Large intestine (tissue), 3 donors: ENCODE results near the gene ADCY3. TPM values are rescaled to one million over a fixed set of nuclear protein-coding genes. Genes with fewer than 3 reads are reported as not detected.
A peak's percentile ranks its signal among the peaks of the same experiment; 100 is the strongest.
"Not testable (repeated sequence)": the region's sequence is repeated elsewhere in the genome, so short reads cannot be mapped to it uniquely, and the experiment has no call there.

Source experiments
- DNase-seq, 2 donors: peaks; one replicate each; pipeline versions ENCODE4 v3.0.0 to v3.0.0-alpha.2; 2013
- H3K27ac ChIP-seq: one replicate; pipeline ENCODE4 v1.5.1; 2013; ENCODE audit warnings: low read length
- H3K27me3 ChIP-seq: 2 replicates; pipeline ENCODE4 v1.6.1; 2013; ENCODE audit warnings: low read length; ENCODE audit not compliant: control insufficient read depth, insufficient read depth
- H3K36me3 ChIP-seq: 2 replicates; pipeline ENCODE4 v1.6.1; 2013; ENCODE audit warnings: low read length; ENCODE audit not compliant: control insufficient read depth, insufficient read depth
- H3K4me1 ChIP-seq: one replicate; pipeline ENCODE4 v1.6.1; 2013; ENCODE audit warnings: low read length; ENCODE audit not compliant: control insufficient read depth, insufficient read depth
- H3K4me3 ChIP-seq: one replicate; pipeline ENCODE4 v1.5.1; 2013; ENCODE audit warnings: low read length
- H3K9me3 ChIP-seq: one replicate; pipeline ENCODE4 v1.6.1; 2013; ENCODE audit warnings: mild to moderate bottlenecking, low read depth, low read length, moderate library complexity; ENCODE audit not compliant: control insufficient read depth
- WGBS: methylation state at CpG from one replicate; pipeline ENCODE4 v1.1.5; 2013; ENCODE audit warnings: low lambda C conversion rate; ENCODE audit not compliant: insufficient coverage; 5-methylcytosine and 5-hydroxymethylcytosine counted together
- polyA plus RNA-seq: library from polyadenylated mRNA; unstranded; fragments of 120-200 nt; gene quantifications from one replicate; pipeline ENCODE4 v1.2.1, GENCODE V29; 2013

Gene ADCY3
- polyA plus RNA-seq, 1 donor = 18.4 TPM

DNA sequence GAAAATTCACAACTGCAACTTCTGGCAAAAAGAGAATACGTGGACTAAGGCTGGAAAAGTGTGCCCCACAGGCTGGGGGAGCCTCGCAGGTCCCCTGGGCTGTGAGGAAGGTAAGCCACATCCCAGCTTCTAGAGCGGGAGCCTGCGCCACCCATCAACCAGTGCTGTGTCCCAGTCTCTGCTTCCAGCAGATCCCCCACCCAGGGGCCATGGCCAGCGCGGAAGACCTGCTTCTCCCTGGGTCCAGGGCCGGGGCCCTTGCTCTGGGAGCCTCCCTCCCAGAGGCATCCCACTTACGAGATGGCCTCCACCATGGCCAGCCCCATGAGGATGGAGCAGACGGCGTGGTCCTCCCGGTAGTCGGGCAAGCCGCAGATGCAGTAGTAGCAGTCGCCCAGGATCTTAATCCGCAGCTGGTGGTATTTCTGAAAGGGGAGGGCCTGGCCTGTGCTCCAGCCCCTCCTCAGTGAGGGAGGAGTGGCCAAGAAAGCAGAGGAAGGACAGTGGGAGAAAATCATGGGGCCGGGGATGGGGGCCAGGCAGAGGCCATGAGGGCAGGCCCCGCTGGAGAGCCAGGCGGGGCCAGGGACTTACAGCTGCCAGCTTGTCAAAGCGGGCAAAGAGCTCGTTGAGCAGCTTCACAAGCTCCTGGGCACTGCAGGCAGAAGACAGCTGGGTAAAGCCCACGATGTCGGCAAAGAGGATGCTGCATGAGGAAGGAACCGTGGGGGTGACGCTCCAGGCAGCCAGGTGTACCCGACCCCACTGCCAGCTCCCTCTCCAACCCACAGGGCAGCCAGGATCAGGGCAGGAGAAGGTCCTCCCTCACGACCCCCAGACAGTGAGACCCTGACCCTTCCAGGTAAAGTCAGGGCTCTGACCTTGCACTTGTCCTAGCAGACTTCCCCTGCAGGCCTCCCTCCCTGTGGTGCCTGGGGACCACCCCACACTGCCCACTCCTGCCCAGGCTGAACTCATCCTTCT lies 78.8 kb downstream of the ADCY3 start:
- no CpG with 5 or more reads among the region's 26 CpGs for WGBS

DNA sequence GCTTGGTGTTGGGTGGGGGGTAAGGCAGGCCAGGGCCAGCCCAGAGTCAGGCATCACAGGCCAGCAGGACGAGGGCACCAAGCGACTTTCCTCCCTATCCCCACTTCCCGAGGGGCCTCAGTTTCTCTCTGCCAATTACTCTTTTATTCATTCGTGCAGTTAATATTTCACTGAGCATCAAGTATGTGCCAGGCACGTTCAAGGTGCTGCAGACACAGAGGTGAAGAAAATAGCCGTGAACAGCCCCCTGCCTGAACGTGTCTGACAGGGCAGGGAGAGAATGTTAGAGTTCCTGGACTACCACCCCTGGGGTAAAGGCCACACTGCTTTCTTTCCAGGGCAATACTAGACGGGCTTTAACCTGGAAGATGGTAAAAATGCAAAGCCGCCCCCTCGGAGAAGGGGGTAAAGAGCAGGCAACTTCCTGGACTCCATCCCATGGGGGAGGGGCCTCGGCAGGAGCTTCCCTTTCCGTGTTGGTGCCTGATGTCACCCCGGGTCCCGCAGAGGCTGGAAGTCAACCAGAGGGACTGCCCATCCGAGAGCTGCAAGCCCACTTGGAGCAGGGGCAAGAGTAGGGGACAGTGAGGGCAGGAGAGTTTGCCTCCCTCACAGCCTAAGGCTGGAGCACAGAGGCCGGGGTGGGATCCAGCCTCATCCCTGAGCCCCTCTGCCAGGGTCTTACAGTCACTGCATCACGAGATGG lies 79.7 kb downstream of the ADCY3 start:
- H3K4me3 ChIP-seq = no peak overlapping the region
- DNase-seq = peak in 1 of 2 donors; percentile 70
- no CpG with 5 or more reads among the region's 17 CpGs for WGBS
- H3K27me3 ChIP-seq = no peaks in the 10 kb centered on the region
- H3K4me1 ChIP-seq = peaks cover 3% of the 10 kb centered on the region
- no peak overlapping the region for H3K27ac ChIP-seq
- peaks cover 15% of the 10 kb centered on the region for H3K36me3 ChIP-seq
- no peaks in the 10 kb centered on the region for H3K9me3 ChIP-seq

More for the DNA sequence above, 78.8 kb downstream of the ADCY3 start:
- H3K27me3 ChIP-seq = no peaks in the 10 kb centered on the region
- peaks cover 13% of the 10 kb centered on the region for H3K36me3 ChIP-seq
- no peak for DNase-seq
- no peak overlapping the region for H3K4me3 ChIP-seq
- no peak overlapping the region for H3K27ac ChIP-seq
- H3K9me3 ChIP-seq = no peaks in the 10 kb centered on the region
- peaks cover 3% of the 10 kb centered on the region for H3K4me1 ChIP-seq

DNA sequence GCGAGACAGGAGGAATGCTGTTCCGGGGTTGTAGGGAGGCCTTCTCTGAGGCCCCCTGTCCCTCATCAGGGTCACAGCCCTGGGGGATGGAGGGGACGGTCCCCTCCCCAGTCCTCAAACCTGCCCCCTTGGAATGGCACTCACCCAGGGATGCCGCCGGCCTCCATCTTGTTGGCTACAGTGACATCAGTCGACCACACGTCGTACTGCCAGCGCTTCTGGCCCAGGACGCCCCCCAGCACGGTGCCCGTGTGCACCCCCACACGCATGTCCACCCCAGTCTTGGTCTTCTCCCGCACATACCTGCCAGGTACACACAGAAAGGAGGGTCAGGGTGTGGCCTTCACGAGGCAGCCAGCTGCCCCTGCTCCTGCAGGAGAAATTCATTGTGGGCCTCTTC lies 80.3 kb downstream of the ADCY3 start:
- H3K27me3 ChIP-seq = no peaks in the 10 kb centered on the region
- no peak overlapping the region for H3K4me3 ChIP-seq
- H3K36me3 ChIP-seq = peaks cover 20% of the 10 kb centered on the region
- H3K27ac ChIP-seq = no peak overlapping the region
- no CpG with 5 or more reads among the region's 15 CpGs for WGBS
- DNase-seq = no peak
- H3K9me3 ChIP-seq = no peaks in the 10 kb centered on the region
- H3K4me1 ChIP-seq = peaks cover 3% of the 10 kb centered on the region

DNA sequence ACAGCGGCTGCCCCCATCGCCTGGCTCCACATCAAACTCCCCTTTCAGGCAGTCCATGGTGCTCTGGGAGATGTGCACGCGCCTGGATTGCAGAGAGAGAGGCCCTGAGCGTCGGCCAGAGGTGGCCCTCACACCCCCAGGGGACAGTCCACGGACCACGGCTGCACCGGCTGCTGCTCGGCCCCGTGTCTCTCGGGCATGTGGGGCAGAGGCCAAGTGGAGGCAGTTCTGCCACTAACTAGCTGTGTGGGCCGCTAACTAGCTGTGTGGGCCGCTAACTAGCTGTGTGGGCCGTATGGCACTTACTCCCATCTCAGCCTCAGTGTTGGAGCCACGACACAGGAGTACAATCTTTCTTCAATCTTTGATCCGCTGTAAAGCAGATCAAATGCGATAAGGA lies 81.5 kb downstream of the ADCY3 start:
- Histone ChIP-seq H3K36me3 (peaks cover 32% of the 10 kb centered on the region), H3K9me3 (no peaks in the 10 kb centered on the region), H3K4me1 (peaks cover 3% of the 10 kb centered on the region), H3K27ac (no peak overlapping the region), H3K27me3 (no peaks in the 10 kb centered on the region), H3K4me3 (no peak overlapping the region)
- DNase-seq = no peak
- no CpG with 5 or more reads among the region's 18 CpGs for WGBS

DNA sequence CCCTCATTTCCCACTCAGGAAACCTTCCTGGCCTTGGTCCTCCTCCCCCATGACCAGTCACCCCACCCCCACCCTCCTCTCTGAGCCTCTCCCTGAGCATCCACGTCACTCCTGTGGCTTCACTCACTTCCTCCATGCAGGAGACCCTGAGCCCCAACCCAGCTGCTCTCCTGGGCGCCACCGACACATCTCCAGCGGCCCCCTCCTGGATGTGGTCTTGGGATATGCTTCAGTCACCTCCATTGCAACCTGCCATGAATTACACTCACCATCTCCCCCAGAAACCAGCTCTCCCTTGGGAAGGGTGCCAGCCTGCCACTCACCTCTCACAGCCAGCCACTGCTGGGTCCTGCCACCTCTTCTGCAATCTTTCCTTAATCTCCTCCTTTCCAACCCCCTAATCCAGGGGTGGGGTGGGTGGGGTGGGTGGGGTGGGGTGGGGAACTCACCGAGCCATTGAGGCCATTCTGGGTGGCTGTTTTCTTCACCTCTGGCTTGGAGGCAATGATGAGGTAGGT lies 82.0 kb downstream of the ADCY3 start:
- Histone ChIP-seq H3K27ac (no peak overlapping the region), H3K36me3 (peaks cover 34% of the 10 kb centered on the region), H3K4me3 (no peak overlapping the region), H3K27me3 (no peaks in the 10 kb centered on the region), H3K9me3 (no peaks in the 10 kb centered on the region), H3K4me1 (peaks cover 3% of the 10 kb centered on the region)
- no CpG with 5 or more reads among the region's 5 CpGs for WGBS
- no peak for DNase-seq

DNA sequence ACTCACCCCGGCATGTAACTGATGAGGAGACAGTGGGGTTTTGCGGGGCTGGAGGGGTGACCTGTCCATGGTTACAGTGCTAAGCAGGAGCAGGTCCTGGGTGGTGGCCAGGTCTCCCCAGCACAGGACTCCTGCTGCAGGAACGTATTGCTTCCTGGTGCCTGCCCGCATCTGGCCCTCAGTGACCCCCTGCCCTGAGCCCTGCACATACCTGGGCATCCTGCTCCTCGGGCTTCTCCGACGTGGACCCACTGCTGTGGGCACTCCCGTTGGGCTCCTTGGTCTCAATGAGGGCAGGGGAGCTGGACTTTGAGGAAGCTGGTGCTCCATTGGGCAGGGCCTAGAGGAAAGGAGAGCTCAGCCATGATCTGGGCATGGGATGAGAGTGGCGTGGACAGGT lies 83.3 kb downstream of the ADCY3 start:
- peaks cover 3% of the 10 kb centered on the region for H3K4me1 ChIP-seq
- H3K27ac ChIP-seq = no peak overlapping the region
- DNase-seq = no peak
- no peak overlapping the region for H3K4me3 ChIP-seq
- H3K9me3 ChIP-seq = no peaks in the 10 kb centered on the region
- no CpG with 5 or more reads among the region's 9 CpGs for WGBS
- H3K27me3 ChIP-seq = no peaks in the 10 kb centered on the region
- H3K36me3 ChIP-seq = peaks cover 32% of the 10 kb centered on the region

DNA sequence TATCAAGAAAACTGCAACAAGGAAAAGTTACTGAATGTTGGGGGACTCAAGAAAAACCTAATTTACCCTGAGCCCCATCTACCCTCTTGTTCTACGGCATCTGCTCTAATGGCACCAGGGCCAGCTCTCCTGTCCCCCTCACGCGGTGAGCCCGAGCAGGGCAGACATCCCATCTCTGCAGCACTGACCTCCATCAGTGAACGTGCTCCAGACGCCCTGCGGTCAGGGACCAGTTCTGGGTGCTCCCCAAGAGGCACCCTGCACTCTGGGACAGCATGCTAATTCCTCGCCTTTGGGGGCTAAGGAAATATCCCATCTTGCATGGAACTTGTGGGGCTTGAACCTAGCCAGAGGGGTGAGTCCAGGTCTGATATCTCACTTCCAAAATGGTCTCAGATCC lies 83.8 kb downstream of the ADCY3 start:
- no peak overlapping the region for H3K4me3 ChIP-seq
- peaks cover 32% of the 10 kb centered on the region for H3K36me3 ChIP-seq
- DNase-seq = no peak
- no peaks in the 10 kb centered on the region for H3K27me3 ChIP-seq
- peaks cover 4% of the 10 kb centered on the region for H3K4me1 ChIP-seq
- no CpG with 5 or more reads among the region's 8 CpGs for WGBS
- H3K9me3 ChIP-seq = no peaks in the 10 kb centered on the region
- H3K27ac ChIP-seq = no peak overlapping the region

DNA sequence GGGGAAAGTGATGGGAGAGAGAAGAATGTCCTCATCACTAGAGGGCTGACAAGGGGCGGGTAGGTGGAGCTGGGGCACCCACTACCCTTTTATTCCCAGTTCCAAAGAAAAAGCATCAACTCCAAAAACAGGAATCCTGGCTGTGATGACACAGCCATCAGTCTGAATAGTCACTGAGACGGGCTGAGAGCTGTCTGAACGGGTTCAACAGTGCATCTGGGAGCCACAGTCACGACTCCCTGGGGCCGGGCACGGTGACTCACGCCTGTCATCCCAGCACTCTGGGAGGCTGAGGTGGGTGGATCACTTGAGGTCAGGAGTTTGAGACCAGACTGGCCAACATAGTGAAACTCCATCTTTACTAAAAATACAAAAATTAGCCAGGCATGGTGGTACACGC lies 84.6 kb downstream of the ADCY3 start:
- not testable (repeated sequence) for H3K4me1 ChIP-seq, H3K9me3 ChIP-seq, DNase-seq, H3K27ac ChIP-seq, H3K27me3 ChIP-seq, H3K4me3 ChIP-seq
- H3K36me3 ChIP-seq = peaks cover 32% of the 10 kb centered on the region
- WGBS = no CpG with 5 or more reads among the region's 8 CpGs

DNA sequence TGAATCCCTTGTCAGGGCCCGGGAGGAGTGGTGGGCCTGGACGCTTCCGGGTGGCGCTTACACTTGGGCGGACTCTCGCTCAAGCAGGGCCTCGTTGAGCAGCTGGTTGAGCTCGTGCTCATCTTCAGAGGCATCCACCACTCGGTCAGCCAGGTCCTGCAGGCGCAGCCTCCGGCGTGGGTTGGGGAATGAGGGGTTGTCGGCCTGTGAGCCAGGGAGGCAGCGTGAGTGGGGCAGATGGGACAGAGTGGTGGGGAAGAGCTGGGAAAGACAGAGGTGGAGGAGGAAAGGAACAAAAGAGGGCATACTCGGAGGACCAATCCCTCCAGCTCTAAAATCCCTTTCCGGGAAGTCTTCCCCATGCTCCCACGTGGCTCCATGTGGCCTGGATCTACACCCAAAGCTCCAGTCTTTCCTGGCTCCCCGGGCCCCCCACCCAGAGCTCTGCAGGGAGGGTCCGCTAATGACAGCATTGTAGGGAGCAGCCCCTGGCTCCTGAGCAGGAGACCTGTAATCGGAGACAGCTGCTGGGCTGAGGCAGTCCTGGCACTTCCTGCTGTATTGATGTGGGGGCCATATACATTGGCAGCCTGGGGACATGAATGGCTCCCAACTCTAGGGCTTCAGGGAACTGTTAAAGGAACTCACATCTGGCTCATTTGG lies 85.2 kb downstream of the ADCY3 start:
- no peak overlapping the region for H3K4me3 ChIP-seq
- DNase-seq = no peak
- H3K36me3 ChIP-seq = peaks cover 32% of the 10 kb centered on the region
- H3K27ac ChIP-seq = no peak overlapping the region
- H3K27me3 ChIP-seq = no peaks in the 10 kb centered on the region
- H3K4me1 ChIP-seq = peaks cover 8% of the 10 kb centered on the region
- H3K9me3 ChIP-seq = no peaks in the 10 kb centered on the region
- WGBS = no CpG with 5 or more reads among the region's 20 CpGs
